DMS53 treated with DMSO at 0.1 percent for 48 hours (cell line): ENCODE data around the gene NUAK1.
A peak's percentile ranks its signal among the peaks of the same experiment; 100 is the strongest.

Experiments
- DNase-seq: peaks from one replicate; lab custom pipeline; 2025; ENCODE audit not compliant: unreplicated experiment; lab: John Stamatoyannopoulos, UW

The NUAK1 gene

GRCh38 chr12:106132175-106133135 lies 6.3 kb downstream of the NUAK1 start:
- no peak for DNase-seq

GRCh38 chr12:106131676-106132075 lies 7.1 kb downstream of the NUAK1 start:
- no peak for DNase-seq

- DNase-seq, result no peak
Measured at GRCh38 chr12:106130474-106131113, 8.2 kb downstream of the NUAK1 start.

- no peak for DNase-seq
Measured at GRCh38 chr12:106128585-106129328, 10.0 kb downstream of the NUAK1 start.

- DNase-seq, result no peak
Measured at GRCh38 chr12:106127338-106128126, 11.2 kb downstream of the NUAK1 start.

GRCh38 chr12:106126441-106127337 lies 12.1 kb downstream of the NUAK1 start:
- peak; percentile 75 for DNase-seq

- no peak for DNase-seq
Measured at GRCh38 chr12:106125351-106126095, 13.2 kb downstream of the NUAK1 start.

GRCh38 chr12:106123551-106124081 lies 15.1 kb downstream of the NUAK1 start:
- no peak for DNase-seq

GRCh38 chr12:106123110-106123509 lies 15.6 kb downstream of the NUAK1 start:
- no peak for DNase-seq

- DNase-seq, result no peak
Measured at GRCh38 chr12:106122004-106122403, 16.8 kb downstream of the NUAK1 start.

GRCh38 chr12:106120519-106121105 lies 18.1 kb downstream of the NUAK1 start:
- DNase-seq, result no peak

- DNase-seq, result no peak
Measured at GRCh38 chr12:106119301-106119700, 19.5 kb downstream of the NUAK1 start.

GRCh38 chr12:106118381-106119130 lies 20.2 kb downstream of the NUAK1 start:
- no peak for DNase-seq

GRCh38 chr12:106115440-106115839 lies 23.3 kb downstream of the NUAK1 start:
- no peak for DNase-seq

- DNase-seq, result no peak
Measured at GRCh38 chr12:106114447-106115068, 24.2 kb downstream of the NUAK1 start.

- no peak for DNase-seq
Measured at GRCh38 chr12:106113824-106114446, 24.8 kb downstream of the NUAK1 start.

GRCh38 chr12:106113446-106113823 lies 25.3 kb downstream of the NUAK1 start:
- DNase-seq, result no peak
